SK-N-SH (cell line): ENCODE data around the gene NEK5.

Experiments
- CTCF ChIP-seq: fragments of 200-600 bp; sonication (generic); IDR thresholded peaks from 2 replicates; pipeline ENCODE4 v1.6.1; 2017; ENCODE audit warnings: antibody characterized with exemption, mild to moderate bottlenecking, moderate library complexity
- EP300 ChIP-seq, 2 experiments: IDR thresholded peaks; 2 replicates each; pipeline versions ENCODE4 v1.4.0 to v1.6.1; 2012; ENCODE audit warnings: borderline replicate concordance in 1 of 2, low read depth in 1 of 2, low read length in 1 of 2
- GABPA ChIP-seq: IDR thresholded peaks from 2 replicates; pipeline ENCODE4 v1.4.0; 2012; ENCODE audit warnings: low read depth, mild to moderate bottlenecking
- NRF1 ChIP-seq: IDR thresholded peaks from 2 replicates; pipeline ENCODE4 v1.6.1; 2012; ENCODE audit warnings: low read depth, mild to moderate bottlenecking, low read length
- SMC3 ChIP-seq: IDR thresholded peaks from 2 replicates; pipeline ENCODE4 v1.6.1; 2012; ENCODE audit warnings: low read depth, low read length, improper control_type of control experiment

- TF ChIP-seq EP300 (IDR thresholded peaks at IDR 0.05; ENCODE audit: borderline replicate concordance in 1 of 2, low read depth in 1 of 2, low read length in 1 of 2) (no peak), CTCF (no peak), NRF1 (no peak), SMC3 (no peak), GABPA (no peak)
These were observed 77.5 kb downstream of the NEK5 start for GRCh38 chr13:52051400-52051799.
